NK-92 (cell line): ENCODE data around the gene DGLUCY.
"Not testable (repeated sequence)": the region's sequence is repeated elsewhere in the genome, so short reads cannot be mapped to it uniquely, and the experiment has no call there.

Source experiments
- DNase-seq: peaks from one replicate; lab custom pipeline; 2025; ENCODE audit not compliant: unreplicated experiment; lab: John Stamatoyannopoulos, UW

DGLUCY gene

GRCh38 chr14:91138511-91139359 lies 24.9 kb downstream of the DGLUCY start:
- no peak for DNase-seq

GRCh38 chr14:91139776-91140175 lies 25.9 kb downstream of the DGLUCY start:
- DNase-seq, result no peak

DNA sequence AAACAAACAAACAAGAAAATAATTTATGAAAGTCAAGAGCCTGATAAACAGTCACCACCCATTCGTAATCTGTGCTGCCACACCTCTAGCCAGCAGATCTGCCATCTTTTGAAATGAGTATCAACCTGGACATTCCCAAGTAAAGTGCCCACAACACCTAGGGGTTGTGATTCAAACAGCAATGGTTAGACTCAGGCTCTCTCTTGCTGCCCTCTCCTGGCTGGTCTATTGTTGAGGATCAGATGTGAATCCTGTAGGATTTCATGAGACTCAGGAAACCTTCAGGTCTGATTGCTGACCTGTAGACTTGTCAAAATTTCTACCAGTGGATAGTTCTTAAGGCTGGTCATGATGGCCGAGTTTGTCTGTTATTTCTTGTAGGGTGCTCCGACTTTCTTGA lies 26.8 kb downstream of the DGLUCY start:
- no peak for DNase-seq

- no peak for DNase-seq
Measured at GRCh38 chr14:91142214-91142668, 28.4 kb downstream of the DGLUCY start.

DNA sequence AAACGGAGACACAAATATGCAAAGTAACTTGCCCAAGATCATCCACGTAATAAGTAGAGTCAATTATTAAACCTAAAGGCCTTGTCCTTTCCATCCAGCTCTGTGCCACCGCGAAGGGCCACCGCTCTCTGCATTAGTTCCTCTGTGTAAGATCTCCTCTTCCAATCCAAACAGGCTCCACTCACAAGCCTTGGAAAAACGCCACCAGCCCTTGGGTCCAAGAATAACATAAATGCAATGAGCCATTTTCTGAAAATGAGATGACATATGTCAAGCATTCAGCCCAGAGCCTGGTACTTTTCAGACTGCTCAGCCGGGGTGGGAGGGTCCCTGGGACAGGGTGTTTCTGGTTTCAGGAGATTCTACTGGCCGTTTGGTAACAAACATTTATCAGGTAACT lies 30.0 kb downstream of the DGLUCY start:
- no peak for DNase-seq

- DNase-seq, result no peak
Measured at GRCh38 chr14:91144425-91145145, 30.7 kb downstream of the DGLUCY start.

DNA sequence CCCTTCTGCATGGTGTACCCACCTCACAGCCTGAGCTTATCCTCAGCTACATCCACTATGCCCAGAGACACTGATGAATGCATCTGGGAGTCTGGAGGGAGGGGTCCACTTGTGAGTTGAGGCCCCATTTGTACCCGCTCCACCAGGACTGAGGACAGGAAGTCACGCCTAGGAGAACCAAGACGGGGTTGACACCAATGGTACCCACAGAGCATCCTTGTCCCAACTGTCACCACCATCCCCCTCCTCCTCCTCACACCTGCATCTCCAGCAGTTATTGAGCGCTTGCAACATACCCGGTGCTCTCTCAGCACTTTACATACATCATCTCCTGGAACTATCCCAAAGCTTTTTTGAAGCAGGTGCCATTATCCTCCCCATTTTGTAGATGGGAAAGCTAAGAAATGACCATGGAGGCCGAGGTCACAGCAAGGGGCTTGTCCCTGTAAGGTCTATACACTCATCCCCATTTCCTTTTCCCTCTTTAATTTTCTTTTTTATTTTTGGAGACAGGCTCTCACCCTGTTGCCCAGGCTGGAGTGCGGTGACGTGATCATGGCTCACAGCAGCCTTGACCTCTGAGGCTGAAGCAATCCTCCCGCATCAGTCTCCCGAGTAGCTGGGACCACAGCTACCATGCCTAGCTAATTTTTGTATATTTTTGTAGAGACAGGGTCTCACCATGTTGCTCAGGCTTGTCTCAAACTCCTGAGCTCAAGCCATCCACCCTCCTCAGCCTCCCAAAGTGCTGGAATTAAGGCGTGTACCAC lies 31.7 kb downstream of the DGLUCY start:
- DNase-seq, result no peak

DNA sequence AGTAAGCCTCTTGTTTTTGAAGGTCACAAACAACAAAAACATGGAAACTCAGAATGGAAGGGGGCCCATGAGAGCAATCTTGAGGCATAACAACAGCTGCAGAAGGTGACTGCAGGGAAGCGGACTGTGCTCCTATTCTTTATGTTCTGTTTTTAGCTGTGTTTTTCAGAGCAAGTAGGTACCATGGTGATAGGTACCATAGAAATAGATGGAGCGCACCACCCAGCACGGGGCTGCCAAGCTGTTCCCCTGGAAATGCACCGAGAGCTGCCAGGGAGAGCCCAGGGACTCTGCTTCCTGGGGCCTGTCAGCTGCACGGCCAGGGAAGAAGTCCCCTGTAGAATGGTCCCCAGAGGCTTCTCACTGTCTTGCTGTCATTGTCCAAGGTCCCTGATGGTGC lies 32.8 kb downstream of the DGLUCY start:
- no peak for DNase-seq

DNA sequence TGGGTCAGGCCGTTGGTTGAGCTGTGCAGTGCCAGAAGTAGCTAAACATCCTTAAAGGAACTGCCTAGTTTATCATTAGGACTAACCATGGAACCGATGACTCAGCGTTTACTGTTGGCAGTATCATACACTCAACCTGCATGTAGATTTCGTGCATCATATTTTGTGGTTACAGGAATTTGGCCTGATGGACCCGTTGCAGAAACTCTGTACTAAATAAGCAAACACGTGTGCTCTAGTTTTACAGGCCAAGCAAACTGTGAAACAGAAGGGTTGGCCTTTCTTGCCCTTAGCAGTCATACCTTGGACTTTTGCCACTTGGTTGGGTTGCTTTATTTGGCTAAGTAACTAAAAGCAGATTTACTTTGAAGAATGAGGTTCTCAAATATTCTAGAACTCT lies 35.6 kb downstream of the DGLUCY start:
- no peak for DNase-seq

DNA sequence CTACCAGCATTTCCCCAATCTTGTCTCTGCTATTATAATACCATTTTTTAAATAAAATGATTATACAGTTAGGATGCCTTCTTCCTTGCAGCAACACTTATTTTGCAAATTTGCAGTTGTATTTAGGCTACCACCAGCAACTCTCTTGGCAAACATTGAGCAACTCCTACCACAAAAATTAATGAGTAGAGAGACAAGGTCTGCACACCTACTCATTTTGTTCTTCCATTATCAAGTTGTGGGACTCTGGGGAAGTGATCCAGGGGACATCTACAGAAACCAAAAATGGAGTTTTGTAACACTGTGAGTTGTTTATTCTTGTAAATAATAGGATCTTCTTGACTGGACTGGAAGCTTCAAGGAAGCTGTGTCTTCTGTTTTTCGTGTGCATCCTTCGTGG lies 38.6 kb downstream of the DGLUCY start:
- no peak for DNase-seq

GRCh38 chr14:91153360-91153759 lies 39.5 kb downstream of the DGLUCY start:
- no peak for DNase-seq

GRCh38 chr14:91154851-91155625 lies 41.2 kb downstream of the DGLUCY start:
- DNase-seq, result no peak

DNA sequence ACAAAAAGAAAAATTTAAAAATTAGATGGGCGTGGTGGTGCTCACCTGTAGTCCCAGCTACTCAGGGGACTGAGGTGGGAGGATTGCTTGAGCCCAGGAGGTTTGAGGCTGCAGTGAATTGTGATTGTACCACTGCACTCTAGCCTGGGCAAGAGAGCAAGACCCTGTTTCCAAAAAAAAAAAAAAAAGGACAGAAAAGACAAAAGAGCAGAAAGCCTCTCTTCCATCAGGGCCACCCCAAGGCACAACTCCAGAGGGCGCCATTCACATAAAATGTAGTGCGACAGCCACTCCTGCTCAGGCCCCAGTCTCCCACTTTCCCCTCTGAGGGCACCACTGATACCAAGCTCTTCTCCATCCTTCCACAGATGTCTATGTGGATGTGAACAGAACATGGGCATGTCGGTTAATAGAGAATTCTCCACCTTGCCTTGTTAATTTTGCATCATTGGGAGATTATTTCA lies 41.8 kb downstream of the DGLUCY start:
- no peak for DNase-seq

DNA sequence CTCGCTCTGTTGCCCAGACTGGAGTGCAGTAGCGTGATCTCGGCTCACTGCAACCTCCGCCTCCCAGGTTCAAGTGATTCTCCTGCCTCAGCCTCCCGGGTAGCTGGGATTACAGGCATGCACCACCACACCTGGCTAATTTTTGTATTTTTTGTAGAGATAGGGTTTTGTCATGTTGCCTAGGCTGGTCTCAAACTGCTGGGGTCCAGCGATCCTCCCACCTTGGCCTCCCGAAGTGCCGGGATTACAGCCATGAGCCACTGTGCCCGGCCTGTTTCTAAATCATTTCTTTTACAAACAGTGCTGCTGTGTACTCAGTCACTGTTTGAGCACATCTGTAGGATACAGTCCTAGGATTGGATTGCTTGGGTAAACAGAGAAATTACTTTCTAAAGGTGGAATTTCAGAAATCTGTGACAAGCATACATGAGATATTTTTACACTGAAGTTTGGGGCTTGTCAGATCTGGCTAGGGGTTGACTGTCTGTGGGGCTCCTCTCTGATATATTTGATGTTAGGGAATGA lies 42.3 kb downstream of the DGLUCY start:
- DNase-seq, result not testable (repeated sequence)

DNA sequence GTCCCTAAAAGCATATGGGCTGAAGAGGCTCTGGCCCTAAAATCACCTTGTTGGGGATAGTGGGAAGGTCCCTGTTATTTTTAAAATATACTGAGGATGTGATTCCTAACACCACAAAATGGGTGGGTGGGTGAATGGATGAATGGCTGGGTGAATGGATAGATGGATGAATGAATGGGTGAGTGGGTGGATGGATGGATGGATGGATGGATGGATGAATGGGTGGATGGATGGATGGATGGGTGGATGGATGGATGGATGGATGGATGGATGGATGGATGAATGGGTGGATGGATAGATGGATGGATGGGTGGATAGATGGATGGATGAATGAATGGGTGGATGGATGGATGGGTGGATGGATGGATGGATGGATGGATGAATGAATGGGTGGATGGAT lies 43.0 kb downstream of the DGLUCY start:
- DNase-seq, result not testable (repeated sequence)

DNA sequence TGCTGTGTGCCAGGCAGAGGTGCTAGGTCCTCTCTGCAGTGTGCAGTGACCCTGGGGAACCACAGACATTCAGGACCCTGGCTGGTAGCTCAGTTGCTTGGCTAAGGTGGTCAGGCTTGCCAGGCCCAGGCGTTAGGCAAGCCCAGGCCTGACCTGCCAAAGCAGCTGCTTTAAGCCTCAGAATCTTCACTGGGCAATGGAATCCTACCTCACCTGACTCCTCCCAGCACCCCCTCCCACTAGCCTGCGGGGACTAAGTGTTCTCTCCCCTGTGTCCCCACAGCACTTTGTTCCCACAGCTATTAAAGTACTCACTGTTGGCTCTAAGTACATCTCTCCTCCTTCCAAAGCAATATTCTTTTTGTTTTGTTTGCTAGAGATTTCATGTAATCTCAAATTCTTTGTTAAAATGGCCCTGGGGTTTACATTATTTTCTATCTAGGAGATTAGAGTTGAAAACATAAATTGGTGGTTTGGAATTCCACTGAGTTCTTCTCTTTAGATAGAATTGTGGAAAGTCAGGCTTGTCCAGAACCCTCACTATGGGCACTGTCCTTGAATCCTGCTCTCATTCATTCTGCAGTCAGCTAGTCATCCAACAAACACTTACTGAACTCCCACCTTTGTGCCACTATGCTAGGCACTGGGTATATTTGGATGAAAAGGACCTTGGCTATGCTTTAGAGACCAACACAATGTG lies 44.4 kb downstream of the DGLUCY start:
- DNase-seq, result no peak

DNA sequence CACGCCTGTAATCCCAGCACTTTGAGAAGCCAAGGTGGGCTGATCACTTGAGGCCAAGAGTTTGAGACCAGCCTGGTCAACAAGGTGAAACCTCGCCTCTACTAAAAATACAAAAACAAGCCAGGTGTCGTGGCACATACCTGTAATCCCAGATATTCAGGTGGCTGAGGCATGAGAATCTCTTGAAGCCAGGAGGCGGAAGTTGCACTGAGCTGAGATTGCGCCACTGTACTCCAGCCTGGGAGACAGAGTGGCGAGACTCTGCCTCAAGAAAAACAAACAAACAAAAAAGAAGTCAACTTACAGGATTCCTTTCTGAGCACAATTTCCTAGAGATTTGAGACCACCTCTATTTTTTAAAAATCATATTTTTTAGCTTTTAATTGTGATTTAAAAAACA lies 45.3 kb downstream of the DGLUCY start:
- DNase-seq, result no peak

GRCh38 chr14:91159906-91160305 lies 46.0 kb downstream of the DGLUCY start:
- no peak for DNase-seq

GRCh38 chr14:91163316-91163715 lies 49.4 kb downstream of the DGLUCY start:
- no peak for DNase-seq

DNA sequence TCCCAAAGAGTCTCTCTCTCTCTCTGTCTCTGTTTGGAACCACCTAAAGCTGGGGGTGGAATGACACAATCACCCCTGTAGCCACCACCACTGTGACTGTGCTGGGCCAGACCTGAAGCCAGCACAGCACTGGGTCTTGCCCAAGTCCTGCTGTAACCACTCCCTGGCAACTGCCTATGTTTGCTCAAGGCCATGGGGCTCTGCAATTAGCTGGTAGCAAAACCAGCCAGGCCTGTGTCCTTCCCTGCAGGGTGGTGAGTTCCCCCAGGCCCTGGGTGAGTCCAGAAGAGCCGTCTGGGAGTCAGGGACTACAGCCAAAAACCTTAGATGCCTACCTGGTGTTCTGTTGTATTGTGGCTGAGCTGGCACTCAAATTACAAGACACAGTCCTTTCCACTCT lies 50.8 kb downstream of the DGLUCY start:
- no peak for DNase-seq
